Neural progenitor cell (in vitro differentiated cells): Measurements from ENCODE around the gene PPIL4.

Experiments
- CTCF ChIP-seq: fragments of 200-600 bp; sonication (generic); IDR thresholded peaks from 2 replicates; pipeline ENCODE4 v1.5.1; 2017; ENCODE audit warnings: antibody characterized with exemption, mild to moderate bottlenecking
- EZH2 ChIP-seq: fragments of 200-600 bp; sonication (generic); IDR thresholded peaks from 2 replicates; pipeline ENCODE4 v1.6.1; 2017; ENCODE audit warnings: antibody characterized with exemption, mild to moderate bottlenecking, moderate library complexity

GRCh38 chr6:149592983-149593382 lies 47.1 kb upstream of the PPIL4 start:
- TF ChIP-seq CTCF (no peak), EZH2 (no peak)
